NK-92 (cell line): Measurements from ENCODE around the gene ANKRD63.

Source experiments
- DNase-seq: peaks from one replicate; lab custom pipeline; 2025; ENCODE audit not compliant: unreplicated experiment; lab: John Stamatoyannopoulos, UW

ANKRD63 gene, protein sequence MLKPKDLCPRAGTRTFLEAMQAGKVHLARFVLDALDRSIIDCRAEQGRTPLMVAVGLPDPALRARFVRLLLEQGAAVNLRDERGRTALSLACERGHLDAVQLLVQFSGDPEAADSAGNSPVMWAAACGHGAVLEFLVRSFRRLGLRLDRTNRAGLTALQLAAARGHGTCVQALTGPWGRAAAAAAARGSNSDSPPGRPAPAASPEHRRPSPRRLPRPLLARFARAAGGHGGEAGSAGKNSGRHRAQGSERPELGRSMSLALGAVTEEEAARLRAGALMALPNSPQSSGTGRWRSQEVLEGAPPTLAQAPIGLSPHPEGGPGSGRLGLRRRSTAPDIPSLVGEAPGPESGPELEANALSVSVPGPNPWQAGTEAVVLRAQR

DNA sequence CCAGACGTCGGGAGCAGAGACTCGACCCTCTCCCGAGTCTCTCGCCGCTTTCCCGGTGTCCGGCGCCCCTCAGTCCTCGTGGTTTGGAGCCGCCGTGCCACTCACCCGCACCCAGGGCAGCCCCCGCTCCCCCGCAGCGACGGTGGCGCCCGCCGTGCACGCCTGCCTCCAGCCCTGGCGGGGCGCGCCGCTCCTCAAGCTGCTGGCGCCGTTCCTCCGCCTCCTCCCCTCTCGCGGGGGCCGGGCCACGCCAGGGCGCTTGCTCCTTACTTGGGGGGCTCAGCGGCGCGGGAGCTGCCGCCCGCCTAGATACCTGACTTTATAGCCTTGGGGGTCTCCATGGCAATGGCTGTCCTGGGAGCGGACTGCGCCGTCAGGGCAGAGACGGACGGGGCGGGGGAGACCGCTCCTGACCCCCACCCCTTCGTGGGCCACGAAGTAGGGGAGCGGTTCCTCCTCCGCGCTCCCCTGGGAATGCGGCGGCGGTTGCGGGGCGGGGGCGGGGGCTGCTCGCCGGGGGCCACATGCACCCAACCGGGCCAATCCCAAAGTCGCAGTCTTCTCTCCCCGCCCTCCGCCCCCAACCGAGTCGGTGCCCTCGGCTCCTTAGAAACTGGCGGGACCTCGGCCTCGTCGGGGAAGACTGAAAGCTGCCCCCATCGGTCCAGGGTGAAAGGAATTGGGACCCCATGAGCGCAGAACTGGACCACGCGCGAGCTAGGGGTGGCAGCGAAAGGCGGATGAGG, at the start of gene ANKRD63:
Gene ANKRD63 (minus strand): TSS at position 196 of the 746 bp plus-strand sequence. CDS start 478 bp downstream, outside the sequence.
- DNase-seq = no peak

DNA sequence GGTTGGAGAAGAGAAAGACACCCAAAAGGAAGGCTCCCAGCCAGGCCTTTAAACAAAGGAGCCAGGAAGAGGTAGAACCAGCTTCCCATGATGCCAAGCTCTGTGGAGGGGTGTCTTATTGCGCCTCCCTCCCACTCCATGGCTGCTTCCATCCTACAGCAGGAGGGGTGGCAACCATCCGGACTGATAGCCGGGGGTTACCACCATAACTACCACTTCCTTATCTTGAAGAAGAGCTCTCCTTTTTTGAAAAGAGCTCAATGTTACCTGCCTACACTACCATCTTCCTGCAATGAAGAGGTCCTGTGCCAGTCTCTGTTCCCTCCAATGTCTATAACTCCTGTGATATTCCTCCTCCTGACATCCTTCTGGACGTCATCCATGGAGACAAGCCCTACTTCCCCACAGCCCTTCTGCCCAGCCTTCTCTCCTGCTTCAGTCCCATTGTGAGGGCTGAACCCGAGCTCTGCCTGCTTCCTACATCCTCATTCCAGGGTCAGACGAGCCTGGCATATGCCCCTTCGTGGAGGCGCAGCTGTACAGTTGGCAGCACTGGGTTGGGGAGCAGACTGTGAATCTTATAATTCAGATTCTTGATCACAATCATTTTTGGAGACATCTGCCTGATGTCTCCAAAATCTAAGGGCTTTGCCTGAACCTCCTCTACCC, 49.4 kb upstream of the ANKRD63 start:
- no peak for DNase-seq

DNA sequence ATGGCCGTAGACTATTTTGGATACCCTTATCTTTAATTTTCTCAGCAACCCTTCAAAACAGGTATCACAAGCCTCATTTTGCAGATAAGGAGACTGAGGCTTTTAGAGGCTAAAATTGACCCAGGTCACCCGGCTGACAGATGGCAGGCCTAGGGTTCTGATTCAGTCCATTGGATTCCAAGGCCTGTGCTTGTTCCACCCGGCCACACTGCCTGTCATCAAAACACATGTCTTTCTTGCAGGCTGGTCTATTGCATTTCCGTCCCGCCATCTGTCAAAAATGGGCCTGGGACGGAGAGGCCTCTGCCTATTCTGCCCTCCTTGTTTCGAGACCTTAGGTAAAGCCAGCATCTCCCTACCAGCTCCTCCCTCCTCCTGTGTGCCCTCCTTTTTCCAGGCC, 48.8 kb upstream of the ANKRD63 start:
- no peak for DNase-seq

DNA sequence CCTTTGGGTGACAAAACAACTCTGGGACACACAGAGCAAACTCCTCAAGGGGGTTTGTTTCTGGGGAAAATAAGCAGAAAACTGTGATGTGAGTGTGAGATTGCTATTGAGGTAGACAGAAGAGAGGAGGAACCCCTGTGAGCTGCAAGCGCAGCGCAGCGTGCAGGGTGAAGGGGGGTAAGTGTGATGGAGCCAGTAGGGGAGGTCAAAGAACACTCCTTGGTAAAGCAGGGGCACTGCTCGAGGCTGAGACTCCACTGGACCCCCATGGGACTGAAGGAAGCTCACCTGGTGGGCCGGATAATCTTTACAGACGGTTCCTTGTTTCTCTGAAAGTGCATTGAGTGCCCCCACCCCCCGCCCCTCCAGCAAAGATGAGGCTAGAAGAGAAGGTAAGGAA, 48.2 kb upstream of the ANKRD63 start:
- no peak for DNase-seq

DNA sequence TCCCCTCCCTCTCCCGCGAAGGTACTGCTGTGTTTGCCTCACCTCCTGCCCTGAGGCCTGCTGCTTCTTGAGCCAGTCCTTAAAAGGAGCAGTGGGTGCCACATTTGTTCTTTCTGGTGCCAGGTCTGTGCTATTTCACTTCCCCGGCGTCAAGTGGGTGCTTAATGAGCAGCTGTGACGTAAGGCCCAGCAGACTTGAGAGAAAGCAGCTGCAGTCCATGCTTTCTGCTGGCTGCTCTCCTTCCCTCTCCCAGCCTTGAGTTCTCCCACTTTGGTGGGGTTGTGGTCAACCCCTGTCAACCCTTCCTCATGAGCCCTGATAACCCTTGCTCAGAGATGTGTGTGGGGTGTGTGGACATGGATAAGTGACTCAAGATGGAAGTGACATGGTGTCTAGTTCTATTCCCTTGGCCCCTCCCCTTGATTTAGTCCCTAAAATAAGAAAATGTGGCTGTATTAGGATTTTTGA, 47.5 kb upstream of the ANKRD63 start:
- no peak for DNase-seq

DNA sequence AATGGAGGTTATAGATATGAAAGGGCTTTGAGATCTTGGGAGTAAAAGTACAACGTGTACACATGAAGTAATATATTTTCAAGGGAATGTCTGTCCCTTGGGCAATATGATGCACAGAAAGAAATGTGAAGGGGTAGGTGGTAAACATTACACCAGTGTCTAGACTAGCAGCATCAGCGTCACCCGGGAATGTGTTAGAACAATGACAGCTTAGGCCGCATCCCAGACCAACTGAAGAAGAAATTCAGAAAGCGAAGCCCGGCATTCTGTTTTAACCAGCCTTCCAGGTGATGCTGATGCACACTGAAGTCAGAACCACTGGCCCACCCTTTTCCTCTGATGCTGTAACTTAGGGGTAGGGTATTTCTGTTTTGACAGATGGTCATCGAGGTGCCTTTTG, 46.9 kb upstream of the ANKRD63 start:
- no peak for DNase-seq

DNA sequence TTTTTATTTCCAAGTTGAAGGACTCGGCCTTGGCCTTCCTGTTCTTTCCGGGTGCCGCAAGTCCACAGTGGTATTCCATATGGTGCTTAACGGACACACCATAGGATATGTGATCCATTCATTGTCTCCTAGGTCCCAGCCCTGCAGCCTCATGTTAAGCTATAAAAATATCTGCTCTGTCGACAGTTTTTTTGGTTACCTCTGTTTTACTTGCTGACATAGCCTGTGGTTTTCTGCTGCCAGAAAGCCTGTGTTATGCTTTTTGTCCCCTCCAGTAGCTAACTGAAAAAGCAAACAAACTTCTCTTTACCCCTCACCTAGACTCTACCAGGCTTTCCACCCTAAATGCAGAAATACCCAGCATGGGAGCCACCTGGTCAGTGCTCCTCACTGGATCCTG, 45.9 kb upstream of the ANKRD63 start:
- no peak for DNase-seq

DNA sequence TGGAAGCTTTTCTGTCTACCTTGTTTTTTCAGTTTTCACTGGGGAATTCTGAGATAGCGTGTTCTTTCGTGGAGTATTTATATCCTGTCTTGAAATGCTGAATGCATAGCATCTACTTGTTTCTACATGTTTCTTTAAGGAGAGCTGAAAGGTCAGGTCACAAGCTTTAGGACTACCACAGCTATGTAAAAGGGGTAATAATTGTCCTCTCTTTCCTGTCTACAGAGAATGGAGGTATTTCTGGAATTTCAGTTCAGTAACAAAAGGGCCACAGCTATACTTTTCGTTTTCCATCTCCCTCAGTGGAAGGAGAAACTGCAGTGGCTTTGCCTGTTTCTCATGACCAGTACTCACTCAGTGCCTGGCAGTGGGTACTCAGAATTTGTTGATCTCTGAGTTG, 45.3 kb upstream of the ANKRD63 start:
- no peak for DNase-seq

DNA sequence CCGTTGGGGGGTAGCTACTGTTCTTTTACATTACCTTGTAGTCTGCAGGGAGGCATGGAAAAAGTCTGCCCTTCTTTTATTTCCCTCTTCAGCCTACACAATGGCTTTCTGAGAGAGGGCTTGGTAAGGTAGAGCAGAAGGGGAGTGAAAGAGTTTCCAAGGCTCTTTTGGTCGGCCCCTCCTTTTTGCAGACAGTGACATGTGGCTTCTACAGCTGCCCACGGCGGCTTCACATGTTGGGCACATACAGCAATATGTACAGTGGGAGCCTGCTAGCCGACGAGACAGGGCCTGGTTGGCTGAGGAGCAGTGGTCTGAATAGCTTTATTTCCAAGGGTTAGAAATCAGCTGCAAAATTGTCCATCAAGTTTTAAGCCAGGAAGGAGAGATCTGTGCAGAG, 44.6 kb upstream of the ANKRD63 start:
- no peak for DNase-seq

DNA sequence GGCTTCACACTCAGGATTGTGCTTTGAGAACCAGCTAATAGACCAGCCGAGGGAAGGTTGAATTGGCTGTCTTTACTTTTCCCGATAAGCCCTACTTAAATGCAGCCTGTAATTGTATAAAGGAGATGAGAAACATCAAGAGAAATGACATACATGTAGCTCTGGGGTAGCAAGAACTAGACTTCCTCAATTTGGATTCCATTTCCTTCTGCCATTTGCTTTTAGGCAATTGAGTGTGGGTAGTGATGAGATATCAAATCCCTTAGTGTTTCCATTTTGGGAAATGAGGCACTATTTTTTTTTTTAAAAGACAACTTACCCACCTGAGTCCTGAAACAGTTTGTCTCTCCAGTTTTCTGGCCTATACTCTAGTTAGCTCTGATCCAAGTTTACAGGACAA, 42.8 kb upstream of the ANKRD63 start:
- DNase-seq = no peak

DNA sequence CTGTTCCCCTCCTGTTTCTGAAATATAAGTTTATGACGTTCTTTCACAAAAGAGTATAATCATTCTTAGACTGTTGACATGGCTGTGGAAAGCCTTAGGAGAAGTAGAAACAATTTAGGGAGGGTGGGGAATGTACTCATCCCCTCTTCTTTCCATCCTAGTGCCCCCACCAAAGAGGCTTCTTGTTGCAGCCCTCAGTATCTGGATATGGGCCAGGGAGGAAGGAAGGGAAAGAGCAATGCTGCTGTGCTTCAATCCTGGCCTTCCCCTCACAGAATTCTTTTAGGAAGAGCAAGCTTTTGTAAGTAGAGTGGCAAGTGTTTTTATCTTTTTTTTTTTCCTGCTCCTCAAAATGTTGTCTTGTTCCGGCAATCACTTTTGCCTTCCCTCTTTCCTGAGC, 42.3 kb upstream of the ANKRD63 start:
- DNase-seq = no peak

DNA sequence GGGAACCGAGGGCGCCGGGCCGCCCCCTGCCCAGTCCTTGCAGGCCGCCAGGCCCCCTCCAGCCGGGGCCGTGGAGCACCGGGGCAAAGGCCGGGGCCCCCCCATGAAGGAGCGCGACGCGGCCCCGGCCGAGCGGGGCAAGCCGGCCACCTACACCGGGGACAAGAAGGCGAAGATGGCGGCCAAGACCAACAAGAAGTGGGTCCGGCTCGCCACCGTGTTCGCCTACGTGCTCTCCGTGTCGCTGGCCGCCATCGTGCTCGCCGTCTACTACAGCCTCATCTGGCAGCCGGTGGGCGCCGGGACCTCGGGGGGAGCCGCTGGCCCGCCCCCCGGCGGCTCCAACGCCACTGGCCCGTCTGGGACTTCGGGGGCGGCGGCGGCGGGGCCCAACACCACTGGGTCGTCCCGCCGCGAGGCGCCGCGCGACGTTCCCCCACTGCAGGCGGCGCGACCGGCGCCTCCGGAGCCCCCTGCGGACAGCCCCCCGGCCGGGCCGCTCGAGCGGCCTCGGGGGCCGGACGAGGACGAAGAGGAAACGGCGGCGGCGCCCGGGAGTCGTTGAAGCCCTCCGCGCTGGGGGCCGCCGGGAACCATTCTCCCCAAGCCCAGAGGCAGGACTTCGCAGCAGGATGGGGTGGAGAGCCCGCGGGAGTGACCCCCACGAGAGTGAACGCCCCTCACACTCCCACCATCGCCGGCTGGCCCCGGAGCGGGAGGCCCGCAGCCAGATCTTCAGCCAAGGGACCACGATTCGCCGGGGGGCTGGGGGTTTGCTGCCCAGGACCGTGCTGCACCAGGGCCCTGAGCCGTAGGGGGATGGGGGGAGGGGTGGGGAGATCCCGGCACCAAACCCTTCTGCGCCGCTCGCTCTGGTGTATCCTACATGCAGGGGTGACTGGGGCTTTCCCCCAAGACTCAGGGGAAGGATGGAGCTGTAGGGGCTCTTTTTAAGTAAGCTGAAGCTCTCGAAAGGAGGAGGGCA, 41.4 kb upstream of the ANKRD63 start:
- no peak for DNase-seq

DNA sequence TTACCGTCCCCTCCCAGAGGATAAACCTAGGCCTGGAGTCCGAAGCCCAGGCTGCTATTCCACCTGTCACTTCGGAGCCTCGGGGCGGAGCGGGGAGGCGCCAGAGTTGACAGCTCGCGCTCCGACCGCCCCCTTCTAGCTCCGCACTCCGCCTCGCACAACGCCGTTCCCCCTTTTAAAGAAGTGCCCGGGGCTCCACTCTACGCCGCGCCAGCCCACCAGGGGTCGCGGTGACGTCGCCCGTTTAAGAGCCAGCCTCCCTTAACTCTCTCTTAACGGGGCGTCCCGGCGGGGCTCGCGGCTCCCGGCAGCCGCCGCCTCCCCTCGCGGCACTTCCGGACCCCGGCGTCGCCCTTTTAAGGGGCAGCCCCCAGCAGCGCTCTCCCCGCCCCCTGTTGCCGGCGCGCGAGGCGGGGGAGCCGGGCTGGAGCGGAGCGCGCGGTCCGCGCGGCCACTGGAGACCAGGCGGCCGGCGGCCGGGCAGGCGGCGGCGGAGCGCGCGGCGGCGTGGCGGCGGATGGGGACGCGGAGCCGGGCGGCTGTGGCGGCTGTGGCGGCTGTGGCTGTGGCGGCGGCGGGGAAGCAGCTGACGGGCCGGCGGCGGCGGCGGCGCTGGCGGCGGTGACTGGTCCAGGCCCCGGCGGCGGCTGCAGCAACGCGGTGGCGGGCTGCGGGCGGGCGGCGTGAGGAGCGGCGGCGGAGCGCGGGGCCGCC, 40.5 kb upstream of the ANKRD63 start, which contains the start of gene INAFM2:
Gene INAFM2 (plus strand): TSS at position 454 of the 714 bp plus-strand sequence. CDS start 364 bp downstream, outside the sequence.
- DNase-seq = peak; percentile 37

DNA sequence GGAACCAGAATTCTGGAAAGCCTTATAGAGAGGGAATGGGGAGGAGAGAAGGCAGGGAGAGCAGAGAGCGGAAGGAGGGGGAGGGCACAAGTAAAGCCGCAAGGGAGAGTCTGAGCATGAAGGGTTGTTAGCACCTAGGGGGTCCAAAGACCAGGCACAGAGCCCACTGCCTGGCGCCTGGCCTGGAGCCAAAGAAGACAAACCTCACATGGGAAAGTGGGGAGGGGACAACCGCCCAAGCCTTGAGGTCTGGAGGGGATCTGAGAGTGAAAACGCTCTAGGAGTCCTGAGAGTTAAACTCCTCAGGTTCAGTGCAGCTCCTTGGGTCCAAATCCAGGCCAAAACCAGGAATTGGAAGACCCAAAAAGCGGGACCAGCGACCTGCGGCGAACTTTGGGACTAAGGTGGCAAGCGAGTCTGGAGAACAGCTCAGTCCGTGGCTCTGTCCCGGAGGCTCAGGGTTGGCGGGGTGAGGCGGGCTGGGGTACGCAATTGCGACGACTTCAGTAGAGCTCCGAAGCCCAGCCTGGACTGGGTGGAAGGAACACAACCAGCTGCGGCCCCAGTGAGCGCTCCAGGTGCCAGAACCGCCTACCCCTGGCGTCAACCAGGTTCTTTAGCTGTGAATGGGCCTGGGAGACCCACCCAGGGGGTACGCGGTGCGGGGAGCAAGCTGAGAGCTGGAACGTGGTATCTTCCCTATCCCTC, 39.8 kb upstream of the ANKRD63 start:
- DNase-seq = no peak

DNA sequence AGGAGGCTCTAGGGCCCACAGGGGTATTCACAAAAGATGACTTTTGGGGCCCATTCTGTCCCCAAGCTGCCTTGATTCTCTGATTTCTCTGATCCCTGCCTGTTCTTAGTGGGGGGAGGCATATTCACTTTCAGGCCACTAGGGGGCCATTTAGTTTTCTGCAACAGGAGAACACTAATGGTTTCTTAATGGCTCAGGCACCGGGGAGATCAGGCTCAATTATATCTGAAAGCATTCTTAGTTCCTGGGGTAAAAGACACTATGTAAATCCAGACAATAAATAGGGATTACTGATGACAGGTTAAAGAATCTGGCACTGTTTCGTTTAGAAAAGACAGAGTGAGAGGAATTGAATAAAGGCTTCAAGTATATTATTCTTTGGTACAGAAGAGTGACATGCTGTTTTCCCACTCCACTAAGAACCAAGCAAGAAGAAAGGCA, 38.1 kb upstream of the ANKRD63 start:
- no peak for DNase-seq

DNA sequence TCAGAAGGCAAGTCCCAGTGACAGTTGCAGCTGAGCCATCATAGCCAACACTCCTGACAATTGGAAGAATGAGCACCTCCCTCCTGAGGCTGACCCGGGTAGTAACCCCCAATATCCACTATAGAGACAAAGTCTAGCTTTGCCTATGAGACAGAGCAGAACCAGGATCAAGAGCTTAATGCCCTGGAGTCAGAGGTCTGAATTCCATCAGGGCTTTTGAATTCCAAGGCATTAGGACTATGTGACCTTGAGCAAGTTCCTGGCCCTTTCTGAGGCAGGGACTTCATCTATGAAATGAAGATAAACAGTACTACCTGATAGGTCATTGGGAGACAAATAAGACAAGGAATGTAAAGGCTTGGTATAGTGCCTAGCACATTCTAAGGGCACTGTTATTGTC, 37.5 kb upstream of the ANKRD63 start:
- DNase-seq = no peak

DNA sequence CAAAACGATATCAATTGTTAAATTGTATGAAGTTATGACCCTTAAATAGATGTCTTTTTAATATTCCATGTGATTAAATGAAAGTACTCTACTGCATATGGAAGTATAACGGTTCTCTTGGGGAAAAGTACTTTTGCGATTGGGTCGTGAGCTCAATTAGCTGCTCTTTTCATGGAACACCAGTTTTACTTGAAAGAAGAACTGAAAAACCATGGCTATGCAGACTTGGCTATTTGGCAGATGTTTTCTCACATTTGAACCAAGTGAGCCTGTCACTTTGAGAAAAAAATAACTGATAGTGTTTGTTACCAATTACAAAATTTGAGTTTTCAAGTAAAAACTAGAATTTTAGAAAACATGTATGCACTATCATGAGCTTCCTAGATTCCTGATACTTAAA, 34.7 kb upstream of the ANKRD63 start:
- DNase-seq = no peak

DNA sequence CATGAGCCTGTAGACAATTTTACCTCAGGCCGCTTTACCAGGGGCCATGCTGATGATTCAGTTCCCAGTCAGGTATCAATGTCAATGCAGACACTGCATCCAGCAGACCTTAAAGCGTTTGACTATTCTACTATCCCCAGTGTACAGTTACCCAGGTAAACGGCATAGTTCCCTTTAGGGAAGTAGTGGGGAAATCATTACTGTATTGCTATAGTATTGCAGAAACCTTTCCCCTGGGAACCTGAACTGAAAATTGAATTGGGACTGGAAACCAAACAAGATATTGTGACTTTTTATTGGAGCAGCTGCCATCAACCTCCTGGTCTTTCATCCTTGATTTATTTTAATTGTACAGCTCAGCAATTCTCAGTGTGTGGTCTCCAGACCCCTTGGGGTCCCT, 34.1 kb upstream of the ANKRD63 start:
- no peak for DNase-seq

DNA sequence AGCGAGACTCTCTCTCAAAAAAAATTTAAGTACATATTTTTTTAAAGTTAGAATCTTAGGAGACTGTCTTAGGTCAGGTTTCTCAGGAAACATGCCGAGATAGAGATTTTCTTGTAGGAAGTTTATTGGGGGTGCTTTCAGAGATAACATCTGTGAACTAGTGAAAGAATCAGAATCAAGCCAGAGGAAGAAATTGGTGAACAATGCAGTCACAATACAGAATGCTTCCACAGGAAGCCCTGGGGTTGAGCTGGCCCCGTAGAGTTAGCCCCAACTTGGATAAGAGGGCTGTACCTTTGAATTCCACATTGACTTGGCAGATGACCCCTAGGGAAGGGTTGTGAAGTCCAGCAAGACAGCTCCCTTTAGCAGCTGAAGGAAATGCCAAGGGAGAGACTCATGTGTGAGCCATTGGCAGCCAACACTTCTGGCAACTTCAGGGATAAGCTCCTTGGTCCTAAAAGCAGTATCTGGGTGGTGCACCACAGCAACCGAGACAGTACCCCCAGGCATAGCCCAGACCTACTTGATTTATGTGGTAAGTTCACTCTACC, 31.9 kb upstream of the ANKRD63 start:
- DNase-seq = no peak
